ENCODE results near the gene DENND1B. TPM values are rescaled to one million over a fixed set of nuclear protein-coding genes. Genes with fewer than 3 reads are reported as not detected.

The DENND1B gene, protein sequence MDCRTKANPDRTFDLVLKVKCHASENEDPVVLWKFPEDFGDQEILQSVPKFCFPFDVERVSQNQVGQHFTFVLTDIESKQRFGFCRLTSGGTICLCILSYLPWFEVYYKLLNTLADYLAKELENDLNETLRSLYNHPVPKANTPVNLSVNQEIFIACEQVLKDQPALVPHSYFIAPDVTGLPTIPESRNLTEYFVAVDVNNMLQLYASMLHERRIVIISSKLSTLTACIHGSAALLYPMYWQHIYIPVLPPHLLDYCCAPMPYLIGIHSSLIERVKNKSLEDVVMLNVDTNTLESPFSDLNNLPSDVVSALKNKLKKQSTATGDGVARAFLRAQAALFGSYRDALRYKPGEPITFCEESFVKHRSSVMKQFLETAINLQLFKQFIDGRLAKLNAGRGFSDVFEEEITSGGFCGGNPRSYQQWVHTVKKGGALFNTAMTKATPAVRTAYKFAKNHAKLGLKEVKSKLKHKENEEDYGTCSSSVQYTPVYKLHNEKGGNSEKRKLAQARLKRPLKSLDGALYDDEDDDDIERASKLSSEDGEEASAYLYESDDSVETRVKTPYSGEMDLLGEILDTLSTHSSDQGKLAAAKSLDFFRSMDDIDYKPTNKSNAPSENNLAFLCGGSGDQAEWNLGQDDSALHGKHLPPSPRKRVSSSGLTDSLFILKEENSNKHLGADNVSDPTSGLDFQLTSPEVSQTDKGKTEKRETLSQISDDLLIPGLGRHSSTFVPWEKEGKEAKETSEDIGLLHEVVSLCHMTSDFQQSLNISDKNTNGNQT
- 4.5 and 6.5 TPM in 2 replicates for total RNA-seq (2014; rRNA removed)
- 1.2 TPM for polyA plus RNA-seq (2012)

DNA sequence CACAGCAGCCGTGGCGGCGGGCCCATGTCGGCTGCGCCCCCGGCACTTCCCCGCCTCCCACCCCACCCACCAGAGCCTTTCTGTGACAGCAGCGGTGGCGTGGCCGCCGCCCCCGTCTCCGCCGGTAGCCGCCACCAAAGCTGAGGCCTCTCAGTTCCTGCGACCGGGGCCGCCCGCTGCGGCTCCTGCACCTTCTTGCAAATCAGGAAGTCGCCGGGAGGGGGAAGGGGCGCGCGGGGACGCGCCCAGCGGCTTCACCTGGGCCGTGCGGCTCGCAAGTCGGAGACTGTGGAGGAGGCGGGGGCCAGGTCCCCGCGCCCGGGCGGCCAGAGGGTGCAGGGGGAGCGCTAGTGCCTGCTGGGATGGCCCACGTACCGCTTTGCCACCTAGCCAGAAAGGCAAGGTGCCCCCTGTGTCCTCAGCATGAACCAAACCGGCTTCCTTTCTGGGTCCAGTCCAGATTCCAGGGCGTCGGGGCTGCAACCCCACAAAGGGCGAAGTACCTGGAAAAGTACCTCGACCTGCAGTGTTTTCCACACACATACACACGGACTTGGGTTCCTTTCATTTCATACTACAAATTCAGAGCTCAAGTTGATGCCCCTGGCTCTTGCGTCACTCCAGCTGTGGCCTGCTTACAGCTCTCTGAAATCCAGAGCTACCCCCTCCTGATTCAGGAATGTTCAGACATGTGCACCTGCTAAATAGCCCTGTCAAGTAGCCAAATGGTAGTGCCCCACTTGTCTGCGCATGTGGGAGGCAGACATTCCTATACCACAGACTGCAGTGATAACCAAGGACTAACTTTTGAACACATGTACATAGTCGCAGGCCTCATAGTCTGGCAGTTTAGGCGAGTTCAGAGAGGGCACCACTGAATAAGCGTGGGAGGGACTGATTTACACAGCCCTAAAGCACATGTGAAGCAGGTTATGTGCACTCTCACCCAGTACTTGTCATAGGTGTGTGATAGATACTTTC is at the start of gene DENND1B:
TSS of gene DENND1B (minus strand) at position 199 of the 981 bp plus-strand sequence. CDS start 325 bp downstream, outside the sequence.
- peak; percentile 77 for DNase-seq (ENCODE audit: low read depth)

DNA sequence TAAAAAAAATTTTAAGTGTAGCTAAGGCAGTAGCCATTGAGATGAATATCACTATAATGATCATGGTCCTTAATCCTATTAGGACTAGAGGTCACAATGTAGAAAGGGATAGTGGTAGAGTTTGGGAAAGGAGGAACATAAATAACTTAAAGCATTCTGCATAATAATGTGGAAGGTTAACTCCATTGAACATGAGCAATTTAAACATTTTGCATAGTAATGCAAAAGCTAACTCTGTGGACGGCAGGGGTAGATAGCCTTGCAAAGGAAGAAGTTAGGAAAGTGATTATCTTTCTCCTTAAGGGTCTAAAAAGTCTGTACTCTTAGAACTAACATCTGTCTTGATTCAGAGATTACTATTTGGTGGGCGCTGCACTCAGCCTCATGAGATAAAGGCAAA is 39.0 kb upstream of the DENND1B start:
- DNase-seq (ENCODE audit: low read depth), result no peak

DNA sequence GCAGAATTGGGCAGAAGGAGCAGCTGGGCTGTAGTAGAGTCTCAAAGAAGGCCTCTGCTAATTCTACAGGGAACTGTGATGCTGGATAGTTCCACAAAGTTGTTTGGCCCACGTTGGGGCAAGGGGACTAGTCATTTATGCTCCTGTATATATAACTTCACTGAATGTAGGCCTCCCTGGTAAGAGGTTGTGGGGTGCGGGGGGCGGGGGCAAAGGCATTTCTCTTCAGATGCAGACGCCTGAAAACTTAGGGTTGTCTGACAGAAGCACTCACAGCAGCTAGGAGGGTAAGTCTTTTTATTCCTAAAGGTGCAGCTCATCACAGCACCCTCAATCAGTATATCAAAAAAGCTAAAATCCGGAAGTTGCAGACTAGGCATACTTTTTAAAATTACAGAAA is 38.5 kb upstream of the DENND1B start:
- DNase-seq (ENCODE audit: low read depth), result no peak

DNA sequence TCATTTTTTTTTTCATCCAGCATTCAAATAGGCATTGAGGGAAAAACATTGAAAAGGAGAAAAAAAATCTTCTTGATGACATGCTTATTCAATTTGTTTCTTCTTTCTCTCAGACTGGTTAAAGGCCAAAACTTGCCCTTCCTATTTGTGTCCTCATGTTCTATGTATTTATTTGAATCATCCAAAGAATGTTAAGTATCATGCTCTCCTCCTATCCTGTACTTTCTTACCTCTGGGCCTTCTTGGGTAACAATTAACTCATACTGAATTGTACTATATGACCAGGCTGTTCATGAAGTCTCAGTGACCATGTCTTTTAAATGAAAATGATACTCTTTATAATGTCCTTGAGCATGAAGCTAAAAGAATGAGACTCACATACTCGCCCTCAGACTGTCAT is 36.5 kb upstream of the DENND1B start:
- DNase-seq (ENCODE audit: low read depth), result no peak

DNA sequence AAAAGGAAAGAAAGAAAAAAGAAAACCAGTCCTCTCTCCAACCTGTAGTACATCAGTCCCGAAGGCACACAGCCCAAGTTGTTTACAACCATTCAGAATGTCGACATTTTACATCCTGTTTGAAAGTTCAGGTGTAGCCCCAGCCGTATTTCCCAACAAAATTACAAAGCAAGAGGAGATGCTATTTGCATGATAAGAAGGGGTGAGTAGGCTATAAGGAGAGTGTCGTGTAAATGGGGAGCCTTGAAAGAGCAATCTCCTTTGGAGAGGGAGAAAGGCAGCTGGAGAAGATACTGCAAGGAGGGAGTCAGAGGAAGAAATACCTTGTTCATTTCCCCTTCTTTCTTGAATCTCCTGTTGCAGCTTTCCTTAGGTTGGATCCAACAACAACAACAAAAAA is 35.5 kb upstream of the DENND1B start:
- DNase-seq (ENCODE audit: low read depth), result no peak

DNA sequence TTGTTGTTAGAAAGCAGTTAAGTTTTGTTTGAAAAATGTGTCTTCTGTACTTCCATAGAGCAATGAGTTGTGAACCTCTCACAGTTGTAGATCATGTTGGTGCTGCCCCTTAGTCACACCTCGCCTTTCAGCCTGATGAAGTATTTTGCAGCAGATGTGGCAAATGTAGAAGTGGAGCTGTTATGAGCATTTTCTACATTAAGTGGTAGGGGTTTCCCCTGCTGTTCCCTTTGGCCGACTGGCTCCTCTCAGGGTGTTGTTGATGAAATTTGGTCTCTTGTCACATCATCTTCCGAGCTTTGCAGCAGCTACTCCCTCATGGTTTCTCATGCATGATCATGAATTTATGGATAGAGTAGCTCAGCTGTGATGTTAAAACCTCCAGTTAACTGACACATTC is 33.6 kb upstream of the DENND1B start:
- DNase-seq (ENCODE audit: low read depth), result no peak

DNA sequence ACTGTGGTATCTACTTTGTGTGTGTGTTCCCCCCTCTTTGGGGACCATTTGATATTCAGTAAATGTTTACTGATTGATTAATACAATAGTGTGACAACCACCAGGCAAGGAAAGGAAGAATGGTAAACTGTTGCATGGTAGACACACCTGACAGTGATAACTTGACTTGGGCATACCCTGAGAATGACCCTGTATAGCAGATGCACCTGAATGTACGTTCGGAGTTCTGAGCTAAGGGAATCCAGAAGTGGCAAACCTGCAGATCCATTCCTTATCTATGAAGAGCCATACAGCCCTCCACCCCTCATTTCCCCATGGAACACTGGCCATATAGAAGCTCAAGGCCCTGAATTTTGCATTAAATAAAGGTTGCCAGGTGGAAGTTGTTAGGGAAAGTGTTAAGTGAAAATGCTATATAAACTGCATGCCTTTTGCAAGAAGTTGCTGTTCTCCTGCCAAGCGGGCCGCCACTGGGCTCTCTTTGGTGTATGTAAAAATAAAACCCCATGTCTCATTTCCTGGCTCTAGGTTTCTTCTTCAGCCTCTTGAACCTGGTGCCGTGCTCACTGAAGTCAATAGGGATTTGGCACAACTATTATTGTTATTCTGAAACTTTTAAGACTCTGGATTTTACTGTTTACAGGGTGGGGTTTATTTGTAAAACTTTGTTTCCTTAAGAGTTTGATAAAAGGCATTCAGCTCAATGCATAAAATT is 32.6 kb upstream of the DENND1B start:
- DNase-seq (ENCODE audit: low read depth), result no peak

DNA sequence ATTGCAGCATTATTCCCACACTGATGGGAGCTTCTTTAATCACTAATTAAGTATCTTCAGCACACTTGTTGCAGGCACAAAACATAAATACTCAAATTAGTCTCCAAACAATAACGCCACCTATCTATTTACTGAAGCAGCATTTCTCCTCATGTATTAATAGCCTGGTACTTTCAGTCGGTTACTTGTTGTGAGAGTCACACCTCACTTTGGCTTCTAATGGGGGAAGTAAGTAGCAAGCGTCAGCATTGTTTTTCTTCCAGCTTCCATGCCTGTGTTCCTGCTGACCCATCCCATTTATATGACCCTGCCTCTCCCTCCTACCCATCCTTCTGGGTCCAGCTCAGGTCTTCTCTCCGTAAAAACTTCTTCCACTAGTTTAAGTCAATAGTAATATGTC is 31.9 kb upstream of the DENND1B start:
- DNase-seq (ENCODE audit: low read depth), result no peak

DNA sequence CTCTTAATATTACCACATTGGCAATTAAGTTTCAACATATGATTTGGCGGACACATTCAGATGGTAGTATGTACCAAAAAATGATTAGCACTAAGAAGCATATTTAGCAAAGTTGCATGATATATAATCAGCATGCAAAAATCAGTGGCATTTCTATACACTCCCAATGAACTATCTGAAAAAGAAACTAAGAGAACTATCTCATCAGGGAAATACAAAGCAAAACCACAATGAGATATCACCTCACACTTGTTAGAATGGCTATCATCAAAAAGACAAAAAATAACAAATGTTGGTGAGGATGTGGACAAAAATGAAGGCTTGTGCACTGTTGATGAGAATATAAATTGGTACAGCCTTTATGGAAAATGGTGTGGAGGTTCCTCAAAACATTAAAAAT is 31.4 kb upstream of the DENND1B start:
- no peak for DNase-seq (ENCODE audit: low read depth)

DNA sequence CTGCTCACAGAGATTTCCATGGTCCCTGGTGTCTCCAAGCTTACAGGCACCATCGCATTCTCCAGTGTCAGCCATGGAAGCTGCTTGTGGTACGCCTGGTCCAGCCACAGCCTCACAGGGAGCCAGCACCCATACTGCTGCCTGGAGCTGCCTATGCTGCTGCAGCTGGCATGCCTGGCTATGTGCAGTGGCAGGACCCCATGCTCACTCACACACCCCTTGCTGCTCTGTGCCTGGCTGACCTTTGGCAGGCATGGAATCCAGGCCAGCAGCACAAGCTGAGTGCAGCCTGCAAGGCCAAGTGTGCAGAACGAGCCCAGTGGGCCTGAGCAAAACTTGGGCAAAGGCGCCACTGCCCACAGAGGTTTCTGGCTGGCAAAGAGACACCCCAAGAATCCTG is 26.4 kb upstream of the DENND1B start:
- DNase-seq (ENCODE audit: low read depth), result no peak

DNA sequence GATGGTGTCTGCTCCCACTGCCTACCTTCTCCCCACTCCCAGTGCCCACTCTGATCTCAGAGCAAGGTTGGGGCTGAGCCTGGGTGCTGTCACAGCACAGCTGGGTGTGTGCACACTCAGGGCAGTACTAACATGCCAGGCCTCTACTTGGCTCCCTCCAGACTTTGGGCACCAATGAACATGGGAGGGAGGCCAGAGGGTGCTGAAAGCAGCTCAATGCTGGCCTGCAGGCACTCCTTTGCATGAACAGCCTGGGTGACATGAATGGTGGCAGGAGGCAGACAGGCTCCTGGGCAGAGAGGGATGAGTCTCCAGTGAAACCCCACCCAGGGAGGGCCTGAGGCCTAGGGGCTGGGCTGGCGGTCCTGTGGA is 25.8 kb upstream of the DENND1B start:
- no peak for DNase-seq (ENCODE audit: low read depth)

DNA sequence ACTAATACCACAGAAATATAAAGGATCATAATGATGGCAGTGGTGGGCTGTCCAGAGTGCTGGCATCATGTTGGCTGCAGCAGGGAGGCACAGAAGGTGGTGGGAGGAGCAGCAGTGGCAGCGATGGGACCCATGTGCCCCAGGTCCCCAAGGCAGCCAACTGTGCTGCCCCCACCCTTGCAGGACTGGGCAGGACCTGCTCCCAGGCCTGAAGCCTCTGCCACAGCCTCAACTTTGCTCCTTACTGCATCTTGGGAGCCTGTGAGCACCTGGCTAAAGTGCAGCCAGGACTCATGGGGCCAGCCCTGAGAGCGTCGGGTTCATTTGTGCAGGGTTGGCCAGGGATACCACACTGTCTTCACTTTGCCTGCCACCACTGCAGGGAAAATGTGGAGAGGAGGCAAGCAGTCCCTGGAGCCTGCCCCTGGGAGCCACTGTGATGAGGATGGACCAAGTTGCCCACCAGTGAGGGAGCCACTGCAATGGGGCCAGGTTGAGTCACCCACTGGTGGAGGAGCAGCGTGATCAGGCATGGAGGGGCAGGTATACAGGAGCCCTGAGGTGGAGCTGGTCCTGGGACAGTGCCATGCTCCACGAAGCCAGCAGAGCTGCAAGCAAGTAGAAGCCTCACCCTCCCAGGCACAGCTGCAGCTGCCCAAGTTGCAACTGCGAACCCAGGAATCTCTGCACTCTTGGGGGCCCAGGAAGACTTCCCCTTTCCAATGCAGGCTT is 25.3 kb upstream of the DENND1B start:
- no peak for DNase-seq (ENCODE audit: low read depth)

DNA sequence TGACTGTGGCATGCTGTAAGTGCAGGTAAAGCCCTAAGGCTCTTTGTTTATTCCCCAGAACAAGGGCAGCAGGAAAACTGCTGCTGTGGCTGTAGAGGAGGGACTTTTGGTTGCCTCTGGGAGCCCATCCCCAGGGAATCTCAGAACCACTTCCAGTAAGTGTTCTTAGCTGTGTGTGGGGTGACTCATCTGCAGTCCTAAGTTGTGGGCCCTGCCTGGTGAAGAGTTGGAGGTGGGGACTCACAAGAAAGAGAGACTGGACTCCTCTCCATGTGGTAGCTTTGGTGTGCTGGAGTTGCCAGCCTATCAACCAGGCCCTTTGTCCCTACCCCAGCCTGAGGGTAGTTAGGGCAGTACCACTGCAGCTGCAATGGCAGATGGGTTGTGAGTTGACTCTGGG is 24.0 kb upstream of the DENND1B start:
- DNase-seq (ENCODE audit: low read depth), result peak; percentile 93

DNA sequence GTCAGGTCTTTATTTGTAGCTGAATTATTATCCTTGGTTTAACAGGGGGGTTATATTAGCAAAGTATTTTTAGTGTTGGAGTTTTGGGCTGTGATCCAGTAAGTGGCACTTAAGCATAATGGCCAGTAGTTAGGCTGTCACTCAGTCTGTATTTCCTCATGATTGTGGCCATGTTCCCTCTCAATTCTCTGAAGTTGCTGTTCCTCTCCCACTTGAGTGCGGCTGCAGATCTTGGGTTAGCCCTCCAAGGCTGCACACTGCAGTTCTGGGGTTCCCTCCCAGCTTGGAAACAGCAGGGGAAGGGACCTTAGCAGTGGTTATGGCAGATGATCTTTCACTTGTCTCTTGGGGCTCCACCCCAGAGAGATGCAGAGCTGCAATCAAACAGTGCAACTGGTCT is 23.2 kb upstream of the DENND1B start:
- DNase-seq (ENCODE audit: low read depth), result no peak

DNA sequence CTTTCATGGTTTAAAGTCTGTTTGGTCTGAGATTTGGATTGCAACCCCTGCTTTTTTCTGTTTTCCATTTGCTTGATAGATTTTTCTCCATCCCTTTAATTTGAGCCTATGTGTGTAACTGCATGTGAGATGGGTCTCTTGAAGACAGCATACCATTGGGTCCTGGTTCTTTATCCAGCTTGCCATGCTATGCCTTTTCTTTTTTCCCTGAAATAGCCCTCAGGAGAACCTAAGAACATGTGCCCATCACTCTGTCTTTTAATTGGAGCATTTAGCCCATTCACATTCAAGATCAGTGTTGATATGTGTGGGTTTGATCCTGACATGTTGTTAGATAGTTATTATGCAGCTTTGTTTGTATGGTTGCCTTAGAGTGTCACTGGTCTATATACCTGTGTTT is 21.7 kb upstream of the DENND1B start:
- no peak for DNase-seq (ENCODE audit: low read depth)

DNA sequence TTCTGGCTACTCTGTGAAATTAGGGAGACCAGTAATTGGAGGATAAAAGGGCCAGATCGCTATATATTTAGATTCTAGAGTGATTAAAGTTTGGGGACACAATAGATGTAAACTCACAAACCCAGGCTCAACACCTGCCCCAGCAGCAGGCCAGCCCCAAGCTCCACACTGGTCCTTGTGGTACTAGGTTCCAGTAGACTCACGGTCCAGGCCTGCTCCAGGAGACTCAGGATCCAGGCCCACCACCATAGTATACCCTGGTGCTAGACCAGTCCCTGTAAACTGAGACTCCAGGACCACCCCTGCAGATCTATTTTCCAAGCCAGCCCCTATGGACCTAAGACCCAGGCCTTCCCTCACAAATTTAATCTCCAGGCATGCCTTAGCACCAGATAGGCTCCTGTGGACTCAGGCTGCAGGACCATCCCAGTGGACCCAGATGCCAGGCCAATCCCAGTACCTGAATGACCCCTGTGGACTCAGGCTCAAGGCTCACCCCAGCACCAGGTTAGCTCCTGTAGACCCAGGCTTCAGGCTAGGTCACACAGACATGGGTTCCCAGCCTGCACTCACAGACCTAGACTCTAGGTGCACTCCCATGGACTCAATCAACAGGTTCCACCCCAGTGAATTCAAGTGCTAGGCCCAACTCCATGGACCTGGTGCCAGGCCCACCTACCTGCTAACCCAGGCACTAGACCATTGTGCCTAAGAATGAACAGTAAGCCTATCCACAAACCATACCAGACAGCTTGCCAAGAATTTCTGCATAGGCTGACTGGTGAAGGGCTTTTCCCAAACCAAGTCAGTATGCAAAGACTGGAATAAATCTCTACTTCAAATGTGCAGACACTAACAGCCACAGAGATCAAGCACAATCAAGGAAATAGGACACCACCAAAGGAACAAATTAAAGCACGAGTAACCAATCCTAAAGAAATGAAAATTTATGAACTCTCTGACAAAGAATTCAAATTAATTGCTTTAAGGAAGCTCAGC is 13.8 kb upstream of the DENND1B start:
- DNase-seq (ENCODE audit: low read depth), result no peak

DNA sequence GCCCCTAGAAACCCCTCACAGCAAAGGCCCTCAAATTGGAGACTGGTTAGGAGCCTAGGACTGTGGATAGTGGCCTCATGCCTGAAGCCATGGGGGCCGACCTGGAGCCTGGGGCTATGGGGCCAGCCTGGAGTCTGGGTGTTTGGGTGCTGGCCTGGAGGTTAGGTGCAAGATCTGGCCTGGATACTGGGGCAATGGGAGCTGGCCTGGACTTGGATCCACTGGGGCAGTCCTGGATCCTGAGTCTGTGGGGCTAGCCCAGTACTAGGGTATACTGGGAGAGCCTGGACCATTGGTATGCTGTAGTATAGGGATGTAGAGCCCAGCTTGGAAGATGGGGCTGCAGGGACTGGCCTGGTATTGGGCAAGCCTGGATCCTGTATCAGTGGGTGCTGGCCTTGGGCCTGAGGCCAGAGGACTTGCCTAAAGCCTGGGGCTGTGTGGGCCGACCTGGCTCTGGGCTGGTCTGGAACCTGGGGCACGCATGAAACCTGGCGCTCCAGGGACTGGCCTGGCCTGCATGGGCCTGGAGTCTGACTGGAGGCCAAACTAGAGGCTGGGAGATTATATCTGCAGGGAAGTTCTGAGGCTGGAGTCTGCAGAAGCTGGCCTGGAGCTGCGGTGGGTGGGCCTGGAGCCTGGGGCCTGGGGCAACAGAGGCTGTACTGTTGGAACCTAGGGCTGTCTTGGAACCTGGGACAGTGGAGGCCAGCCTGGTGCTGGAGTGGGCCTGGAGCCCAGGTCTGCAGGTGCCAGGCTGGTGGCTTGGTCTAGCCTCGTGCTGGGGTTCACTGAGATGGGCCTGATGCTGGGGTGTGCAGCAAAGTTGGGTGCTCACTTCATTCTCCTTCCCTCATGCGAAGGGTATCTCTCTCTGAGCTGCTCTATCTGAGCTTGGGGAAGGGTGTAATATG is 12.6 kb upstream of the DENND1B start:
- no peak for DNase-seq (ENCODE audit: low read depth)

DNA sequence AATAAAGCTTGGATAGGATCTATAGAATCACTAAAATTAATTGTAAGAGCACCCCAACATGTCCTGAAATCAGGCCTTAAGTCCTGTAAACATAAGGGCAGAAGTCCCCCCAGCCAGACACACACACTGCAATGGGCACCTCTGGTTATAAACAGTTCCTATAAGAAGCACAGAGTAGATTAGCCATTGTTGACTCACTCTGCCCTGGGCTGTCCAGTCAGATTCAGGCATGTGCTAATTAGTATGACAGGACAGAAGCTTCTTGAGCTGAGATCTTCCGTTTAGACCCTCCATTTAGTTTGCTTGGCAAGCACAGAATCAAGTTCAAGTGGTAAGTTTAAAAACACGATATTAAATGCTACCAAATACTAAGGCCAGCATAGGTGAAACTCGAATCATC is 11.8 kb upstream of the DENND1B start:
- peak; percentile 25 for DNase-seq (ENCODE audit: low read depth)

Data from LHCN-M2 (cell line).